Common myeloid progenitor, CD34-positive (primary cell): ENCODE measurements around the gene BNC1. TPM values are rescaled to one million over a fixed set of nuclear protein-coding genes. Genes with fewer than 3 reads are reported as not detected.

ENCODE experiments used
- CTCF ChIA-PET: fragments of 350-600 bp; sonication (Branson Sonifier 250); formaldehyde crosslinking; loops from one replicate; lab custom pipeline; 2021; ENCODE audit warnings: antibody characterized with exemption; lab: Charles Lee
- POLR2A ChIA-PET: fragments of 350-600 bp; sonication (Branson Sonifier 250); formaldehyde crosslinking; loops from one replicate; lab custom pipeline; 2021; ENCODE audit warnings: antibody characterized with exemption; lab: Charles Lee
- DNase-seq, 3 donors: peaks; one replicate each; pipeline versions ENCODE4 v3.0.0 to v3.0.0-alpha.2; 2013
- H3K27ac ChIP-seq, 2 experiments: 1 replicate in 1 of 2; 2 replicates in 1 of 2; pipeline ENCODE4 v1.7.0; 2013; ENCODE audit warnings: inconsistent platforms in 2 of 2, low read length in 2 of 2, mild to moderate bottlenecking in 2 of 2, low read depth in 1 of 2, moderate library complexity in 1 of 2; ENCODE audit not compliant: severe bottlenecking in 2 of 2, insufficient read depth in 1 of 2, poor library complexity in 1 of 2
- H3K27me3 ChIP-seq, 5 experiments: replicated peaks in 2 of 5; 1 replicate in 3 of 5; 2 replicates in 2 of 5; pipeline versions ENCODE4 v1.6.1 to v1.7.0; 2013; ENCODE audit warnings: low read length in 4 of 5, mild to moderate bottlenecking in 2 of 5, moderate library complexity in 2 of 5, inconsistent platforms in 1 of 5; ENCODE audit not compliant: insufficient read depth in 5 of 5, control insufficient read depth in 4 of 5
- H3K36me3 ChIP-seq, 4 experiments: 1 replicate in 2 of 4; 2 replicates in 2 of 4; pipeline versions ENCODE4 v1.6.1 to v1.7.0; 2013; ENCODE audit warnings: low read length in 3 of 4, control low read depth in 1 of 4, mild to moderate bottlenecking in 1 of 4; ENCODE audit not compliant: control insufficient read depth in 4 of 4, insufficient read depth in 4 of 4
- H3K4me1 ChIP-seq, 4 experiments: 1 replicate in 3 of 4; 2 replicates in 1 of 4; pipeline versions ENCODE4 v1.6.1 to v1.7.1; 2013; ENCODE audit warnings: low read length in 3 of 4, mild to moderate bottlenecking in 3 of 4, control low read depth in 1 of 4, inconsistent platforms in 1 of 4, moderate library complexity in 1 of 4; ENCODE audit not compliant: control insufficient read depth in 4 of 4, insufficient read depth in 4 of 4; ENCODE audit errors: control extremely low read depth in 1 of 4
- H3K4me3 ChIP-seq, 7 experiments: 1 replicate in 4 of 7; 2 replicates in 3 of 7; pipeline versions ENCODE4 v1.5.1 to v1.7.0; 2013; ENCODE audit warnings: mild to moderate bottlenecking in 7 of 7, low read length in 6 of 7, moderate library complexity in 6 of 7, inconsistent platforms in 2 of 7, low read depth in 2 of 7, control low read depth in 1 of 7; ENCODE audit not compliant: insufficient read depth in 4 of 7, control insufficient read depth in 1 of 7; ENCODE audit errors: extremely low read depth in 1 of 7
- H3K9me3 ChIP-seq, 5 experiments: 1 replicate in 4 of 5; 2 replicates in 1 of 5; pipeline versions ENCODE4 v1.6.1 to v1.7.1; 2013; ENCODE audit warnings: low read length in 4 of 5, mild to moderate bottlenecking in 2 of 5, inconsistent platforms in 1 of 5, low read depth in 1 of 5, moderate library complexity in 1 of 5; ENCODE audit not compliant: control insufficient read depth in 4 of 5, insufficient read depth in 2 of 5; ENCODE audit errors: control extremely low read depth in 1 of 5
- WGBS: methylation state at CpG from one replicate; pipeline ENCODE4 v1.1.5; 2013; ENCODE audit not compliant: insufficient coverage; 5-methylcytosine and 5-hydroxymethylcytosine counted together
- polyA plus RNA-seq: library from polyadenylated mRNA; unstranded; fragments of 120-200 nt; gene quantifications from one replicate; pipeline ENCODE4 v1.2.1, GENCODE V29; 2013

BNC1 gene
- not detected for polyA plus RNA-seq

GRCh38 chr15:83284559-83285283 lies at the start of gene BNC1:
Gene BNC1, minus strand, starts transcription at chr15:83284664. Its CDS starts 36 bp downstream, at chr15:83284628.
- CTCF ChIA-PET, result no interaction called here
- peak within 1 kb of the TSS in 3 of 7 experiments; percentile 7 to 50 (median 44) for H3K4me3 ChIP-seq
- 3% methylated on average over 72 of the region's 93 CpGs for WGBS

GRCh38 chr15:83327041-83327440 lies 42.6 kb upstream of the BNC1 start:
- Histone ChIP-seq H3K4me3 (no peak overlapping the region), H3K27me3 (no peaks in the 10 kb centered on the region), H3K4me1 (no peaks in the 10 kb centered on the region), H3K27ac (no peak overlapping the region), H3K36me3 (no peaks in the 10 kb centered on the region), H3K9me3 (no peaks in the 10 kb centered on the region)
- POLR2A ChIA-PET, result no interaction called here
- CTCF ChIA-PET, result no interaction called here
- WGBS, result no CpG with 5 or more reads among the region's 4 CpGs
- DNase-seq, result no peak

More at GRCh38 chr15:83284559-83285283, at the start of gene BNC1:
- H3K27ac ChIP-seq, result no peak within 1 kb of the TSS
- no peaks in the 10 kb centered on the region for H3K9me3 ChIP-seq
- POLR2A ChIA-PET, result no interaction called here
- peaks cover 0 to 15% (median 12%) of the 10 kb centered on the region in 4 experiments for H3K4me1 ChIP-seq
- H3K36me3 ChIP-seq, result no peaks in the 10 kb centered on the region
- peak in 2 of 3 donors; percentile 33 to 38 for DNase-seq
- H3K27me3 ChIP-seq, result peaks cover 21 to 91% (median 56%) of the 10 kb centered on the region in 5 experiments

GRCh38 chr15:83324799-83325198 lies 40.3 kb upstream of the BNC1 start:
- no peak overlapping the region for H3K27ac ChIP-seq
- WGBS, result 94% methylated on average over 2 of the region's 2 CpGs
- H3K9me3 ChIP-seq, result no peaks in the 10 kb centered on the region
- H3K4me1 ChIP-seq, result no peaks in the 10 kb centered on the region
- H3K36me3 ChIP-seq, result no peaks in the 10 kb centered on the region
- CTCF ChIA-PET, result no interaction called here
- POLR2A ChIA-PET, result no interaction called here
- H3K27me3 ChIP-seq, result peaks cover 0 to under 1% (median 0%) of the 10 kb centered on the region in 5 experiments
- no peak overlapping the region for H3K4me3 ChIP-seq
- DNase-seq, result no peak

- Histone ChIP-seq H3K36me3 (no peaks in the 10 kb centered on the region), H3K27ac (no peak overlapping the region), H3K4me1 (no peaks in the 10 kb centered on the region), H3K4me3 (no peak overlapping the region), H3K27me3 (peaks cover 0 to 2% (median 0%) of the 10 kb centered on the region in 5 experiments), H3K9me3 (no peaks in the 10 kb centered on the region)
- POLR2A ChIA-PET, result no interaction called here
- CTCF ChIA-PET, result no interaction called here
- WGBS, result 97% methylated on average over 9 of the region's 9 CpGs
- DNase-seq, result no peak
Observed at GRCh38 chr15:83323296-83323711, 38.8 kb upstream of the BNC1 start.

- Histone ChIP-seq H3K27me3 (peaks cover 0 to 2% (median 0%) of the 10 kb centered on the region in 5 experiments), H3K9me3 (no peaks in the 10 kb centered on the region), H3K4me1 (no peaks in the 10 kb centered on the region), H3K4me3 (no peak overlapping the region), H3K36me3 (no peaks in the 10 kb centered on the region), H3K27ac (no peak overlapping the region)
- CTCF ChIA-PET, result interaction anchor here (1.5 kb wide), 1 partner anchor 12 kb away, joined by 5 read pairs; no protein-coding TSS in a partner anchor
- POLR2A ChIA-PET, result no interaction called here
- no CpG with 5 or more reads among the region's 3 CpGs for WGBS
- no peak for DNase-seq
Observed at GRCh38 chr15:83322691-83323090, 38.2 kb upstream of the BNC1 start.

GRCh38 chr15:83322061-83322460 lies 37.6 kb upstream of the BNC1 start:
- ChIA-PET CTCF (interaction anchor here (0.8 to 1.5 kb wide), 2 partner anchors 9 to 12 kb away, joined by 4 to 5 read pairs; no protein-coding TSS in a partner anchor), POLR2A (no interaction called here)
- H3K27me3 ChIP-seq, result peaks cover 0 to 3% (median 0%) of the 10 kb centered on the region in 5 experiments
- no peak overlapping the region for H3K27ac ChIP-seq
- no peaks in the 10 kb centered on the region for H3K9me3 ChIP-seq
- 27% methylated on average over 5 of the region's 6 CpGs for WGBS
- no peak overlapping the region for H3K4me3 ChIP-seq
- no peak for DNase-seq
- no peaks in the 10 kb centered on the region for H3K4me1 ChIP-seq
- no peaks in the 10 kb centered on the region for H3K36me3 ChIP-seq

GRCh38 chr15:83320844-83321243 lies 36.4 kb upstream of the BNC1 start:
- Histone ChIP-seq H3K4me1 (no peaks in the 10 kb centered on the region), H3K9me3 (no peaks in the 10 kb centered on the region), H3K27ac (no peak overlapping the region), H3K4me3 (no peak overlapping the region), H3K27me3 (peaks cover 0 to 3% (median 0%) of the 10 kb centered on the region in 5 experiments), H3K36me3 (no peaks in the 10 kb centered on the region)
- ChIA-PET CTCF (no interaction called here), POLR2A (no interaction called here)
- no peak for DNase-seq
